SK-N-MC (cell line): ENCODE measurements around the gene CHIC2.

Source experiments
- EZH2 ChIP-seq: fragments of 200-600 bp; sonication (generic); IDR thresholded peaks from one replicate; pipeline ENCODE4 v1.6.1; 2017; ENCODE audit warnings: antibody characterized with exemption
- FOXP2 ChIP-seq: optimal IDR thresholded peaks from 2 replicates; pipeline ENCODE3; 2011; ENCODE audit warnings: mild to moderate bottlenecking, moderate library complexity; ENCODE audit not compliant: insufficient read depth; ENCODE audit errors: extremely low read length, control extremely low read depth
- POLR2AphosphoS5 ChIP-seq: IDR thresholded peaks from 2 replicates; pipeline ENCODE4 v1.6.1; 2012; ENCODE audit warnings: mild to moderate bottlenecking, low read depth, low read length, borderline replicate concordance

DNA sequence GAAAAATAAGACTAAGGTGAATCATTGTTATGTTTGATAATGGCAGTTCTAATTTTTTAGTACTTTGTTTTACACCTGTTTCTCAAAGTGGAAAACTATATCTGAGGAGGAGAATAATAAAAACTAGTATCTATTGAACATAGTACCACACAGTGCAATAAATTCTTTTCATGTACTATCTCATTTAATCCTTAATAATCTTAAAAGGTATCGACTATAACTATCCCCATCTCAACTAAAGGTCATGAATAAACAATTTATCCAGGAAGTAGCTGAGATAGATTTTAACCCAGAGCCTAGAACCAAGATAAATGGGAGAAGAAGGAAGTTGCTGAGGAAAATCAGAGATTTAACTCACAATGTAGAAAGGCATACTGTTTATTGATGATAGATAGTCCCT, 2.5 kb downstream of the CHIC2 start:
- TF ChIP-seq POLR2AphosphoS5 (no peak), EZH2 (no peak), FOXP2 (no peak)
